Central memory CD8-positive, alpha-beta T cell (primary cell): ENCODE measurements around the gene IL18BP.

Source experiments
- ATAC-seq: fragments of 150-1000 bp; cut with Tn5 transposase; replicated peaks from 2 replicates; pipeline ENCODE4 v1.10.0; 2022; ENCODE audit warnings: mild to moderate bottlenecking, moderate FRiP score, moderate number of reproducible peaks; ENCODE audit not compliant: poor library complexity, severe bottlenecking; ENCODE audit errors: extremely low read depth
- DNase-seq, 2 donors: peaks; one replicate each; pipeline ENCODE4 v3.0.0; 2021; ENCODE audit warnings: low spot score in 2 of 2
- H3K27ac Mint-ChIP-seq: one replicate; pipeline ENCODE4 v1.8.0; 2022; ENCODE audit warnings: low read depth, mild to moderate bottlenecking, moderate library complexity, mixed read lengths
- H3K27me3 Mint-ChIP-seq: one replicate; pipeline ENCODE4 v1.8.0; 2022; ENCODE audit warnings: mixed read lengths
- H3K36me3 Mint-ChIP-seq: one replicate; pipeline ENCODE4 v1.8.0; 2022; ENCODE audit warnings: mild to moderate bottlenecking, moderate library complexity, mixed read lengths; ENCODE audit not compliant: insufficient read depth
- H3K4me1 Mint-ChIP-seq: one replicate; pipeline ENCODE4 v1.8.0; 2022; ENCODE audit warnings: mixed read lengths
- H3K4me3 Mint-ChIP-seq: one replicate; pipeline ENCODE4 v1.8.0; 2022; ENCODE audit warnings: mild to moderate bottlenecking, moderate library complexity, mixed read lengths
- H3K9me3 Mint-ChIP-seq: one replicate; pipeline ENCODE4 v1.8.0; 2022; ENCODE audit warnings: mixed read lengths

The IL18BP gene

DNA sequence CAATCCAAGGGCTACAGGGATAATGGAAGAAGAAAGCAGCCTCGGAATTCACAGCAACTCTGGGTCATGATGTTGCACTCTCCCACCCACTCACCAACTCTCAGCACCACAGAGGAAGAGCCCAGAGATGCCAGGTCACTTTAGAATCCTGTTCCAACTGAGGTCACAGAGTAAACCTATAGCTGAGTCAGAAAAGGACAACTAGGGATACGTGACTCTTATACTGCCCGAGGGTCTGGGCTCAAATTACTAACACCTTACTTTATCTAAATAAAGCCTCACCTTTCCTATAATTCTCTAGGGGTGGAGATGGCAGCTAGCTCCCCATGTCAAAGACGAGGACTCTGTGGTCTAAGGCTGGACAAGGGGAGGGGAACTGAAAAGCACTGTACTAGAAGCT is 24.6 kb downstream of the IL18BP start:
- no peak overlapping the region for H3K27ac Mint-ChIP-seq
- H3K36me3 Mint-ChIP-seq: peaks cover 61% of the 10 kb centered on the region
- no peak for ATAC-seq
- DNase-seq: no peak
- H3K9me3 Mint-ChIP-seq: no peaks in the 10 kb centered on the region
- peaks cover 30% of the 10 kb centered on the region for H3K4me1 Mint-ChIP-seq
- H3K4me3 Mint-ChIP-seq: no peak overlapping the region
- no peaks in the 10 kb centered on the region for H3K27me3 Mint-ChIP-seq

GRCh38 chr11:72024069-72024754 is 25.5 kb downstream of the IL18BP start:
- H3K27ac Mint-ChIP-seq: no peak overlapping the region
- no peaks in the 10 kb centered on the region for H3K27me3 Mint-ChIP-seq
- H3K4me3 Mint-ChIP-seq: no peak overlapping the region
- peaks cover 60% of the 10 kb centered on the region for H3K36me3 Mint-ChIP-seq
- no peaks in the 10 kb centered on the region for H3K9me3 Mint-ChIP-seq
- no peak for ATAC-seq
- peaks cover 38% of the 10 kb centered on the region for H3K4me1 Mint-ChIP-seq
- DNase-seq: no peak

DNA sequence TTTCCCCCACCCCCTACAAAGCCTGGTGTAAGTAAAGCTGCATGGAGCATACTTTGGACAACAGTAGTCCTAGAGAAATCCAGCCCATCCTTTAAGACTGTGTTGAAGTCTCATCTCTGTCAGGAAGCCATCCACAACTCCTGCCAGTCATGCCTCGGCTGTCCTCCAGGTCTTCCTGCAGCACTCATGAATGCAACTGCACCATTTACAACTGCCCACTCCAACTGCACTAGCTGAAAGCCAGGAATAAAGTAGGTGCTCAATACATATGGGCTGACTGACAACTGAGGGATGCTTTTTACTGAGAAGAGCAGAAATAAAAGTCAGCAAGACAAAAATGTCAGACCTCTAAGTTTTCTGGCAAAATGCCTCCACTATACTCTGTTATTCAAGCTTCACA is 27.4 kb downstream of the IL18BP start:
- no peak overlapping the region for H3K27ac Mint-ChIP-seq
- peaks cover 43% of the 10 kb centered on the region for H3K4me1 Mint-ChIP-seq
- no peak for DNase-seq
- ATAC-seq: no peak
- peaks cover 56% of the 10 kb centered on the region for H3K36me3 Mint-ChIP-seq
- H3K27me3 Mint-ChIP-seq: no peaks in the 10 kb centered on the region
- H3K4me3 Mint-ChIP-seq: no peak overlapping the region
- H3K9me3 Mint-ChIP-seq: no peaks in the 10 kb centered on the region

DNA sequence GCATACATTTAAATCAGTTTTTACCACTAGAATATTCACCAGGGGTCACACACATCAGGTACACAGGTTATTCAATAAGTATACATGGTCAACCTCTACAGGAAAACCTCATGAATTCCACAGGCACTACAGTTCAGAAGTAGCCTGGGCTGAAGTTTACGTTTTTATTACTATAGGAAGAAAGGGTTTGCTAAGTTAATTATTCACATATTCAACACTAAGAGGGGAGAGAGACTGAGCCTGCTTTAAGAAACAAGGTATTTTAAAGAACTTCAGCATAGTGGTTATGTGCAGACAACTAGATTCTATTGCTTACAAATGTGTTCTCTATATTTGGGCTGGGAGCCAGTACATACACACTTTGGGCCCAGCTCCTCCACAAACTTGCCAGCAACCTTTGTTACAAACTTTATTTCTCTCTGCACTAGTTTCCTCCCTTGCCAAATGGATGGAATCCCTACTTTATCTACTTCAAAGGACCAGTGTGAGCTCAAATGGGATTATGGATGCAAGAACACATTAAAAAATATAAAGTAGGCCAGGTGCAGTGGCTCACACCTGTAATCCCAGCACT is 31.9 kb downstream of the IL18BP start:
- no peak overlapping the region for H3K27ac Mint-ChIP-seq
- H3K4me1 Mint-ChIP-seq: peaks cover 41% of the 10 kb centered on the region
- no peak for ATAC-seq
- H3K36me3 Mint-ChIP-seq: peaks cover 56% of the 10 kb centered on the region
- H3K4me3 Mint-ChIP-seq: no peak overlapping the region
- no peaks in the 10 kb centered on the region for H3K27me3 Mint-ChIP-seq
- no peaks in the 10 kb centered on the region for H3K9me3 Mint-ChIP-seq
- DNase-seq: no peak

DNA sequence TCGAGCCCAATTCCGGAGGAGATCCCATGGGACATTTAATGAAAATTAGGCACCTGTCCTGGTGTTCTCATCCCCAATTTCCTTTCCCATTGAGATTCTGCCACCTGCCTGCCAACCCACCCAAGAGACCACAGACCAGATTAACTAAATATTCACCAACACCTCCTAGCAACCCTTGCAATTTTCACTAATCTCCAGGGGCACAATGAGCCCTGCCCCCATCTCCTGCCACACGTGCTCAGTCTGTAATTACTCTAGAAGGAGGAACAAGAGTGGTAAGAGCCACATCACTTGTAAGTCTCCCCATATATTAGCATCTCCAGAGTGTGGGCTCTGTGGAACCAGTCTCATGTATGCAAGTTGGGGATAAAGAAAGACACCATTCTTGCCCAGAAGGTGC is 38.0 kb downstream of the IL18BP start:
- ATAC-seq (no peak), DNase-seq (no peak)
- Mint-ChIP-seq H3K4me3 (no peak overlapping the region), H3K27ac (no peak overlapping the region), H3K4me1 (peaks cover 17% of the 10 kb centered on the region), H3K36me3 (peaks cover 32% of the 10 kb centered on the region), H3K27me3 (no peaks in the 10 kb centered on the region), H3K9me3 (no peaks in the 10 kb centered on the region)

DNA sequence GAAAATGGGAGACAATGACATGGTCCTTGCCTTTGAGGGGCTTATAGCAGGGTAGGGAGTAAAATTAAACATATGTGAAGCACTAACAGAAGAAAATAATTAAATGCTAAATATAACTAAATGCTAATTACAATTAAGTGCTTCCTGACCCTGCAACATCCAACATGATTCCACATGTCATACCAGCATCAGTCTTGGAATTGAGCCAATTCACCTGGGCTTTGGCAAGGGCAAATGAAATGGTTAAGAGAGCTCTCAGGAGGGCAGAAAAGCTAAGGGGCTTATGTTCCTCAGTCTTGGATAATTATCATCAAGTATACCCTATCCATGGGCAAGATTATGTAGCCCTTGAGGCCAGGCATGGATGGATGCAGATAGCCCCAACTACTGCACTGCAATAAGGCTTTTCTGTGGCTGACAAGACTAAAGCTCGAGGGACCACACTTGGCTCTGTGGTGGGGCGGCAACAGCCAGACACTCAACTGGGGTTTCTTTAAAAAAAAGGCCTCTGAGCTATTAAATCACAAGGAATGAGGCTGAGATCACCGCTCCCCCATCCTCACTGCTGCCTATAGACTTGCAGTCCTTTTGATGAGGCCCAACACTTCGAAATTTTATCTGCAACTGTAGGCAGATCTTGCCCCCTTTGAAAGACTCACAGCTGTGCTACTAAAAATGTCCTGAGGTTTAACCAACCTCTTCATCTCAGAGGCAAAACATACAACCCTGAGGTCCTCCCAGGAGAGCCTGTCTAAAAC is 39.0 kb downstream of the IL18BP start:
- Mint-ChIP-seq H3K4me3 (no peak overlapping the region), H3K36me3 (peaks cover 34% of the 10 kb centered on the region), H3K9me3 (no peaks in the 10 kb centered on the region), H3K27me3 (no peaks in the 10 kb centered on the region), H3K27ac (no peak overlapping the region), H3K4me1 (peaks cover 17% of the 10 kb centered on the region)
- ATAC-seq: no peak
- DNase-seq: no peak

DNA sequence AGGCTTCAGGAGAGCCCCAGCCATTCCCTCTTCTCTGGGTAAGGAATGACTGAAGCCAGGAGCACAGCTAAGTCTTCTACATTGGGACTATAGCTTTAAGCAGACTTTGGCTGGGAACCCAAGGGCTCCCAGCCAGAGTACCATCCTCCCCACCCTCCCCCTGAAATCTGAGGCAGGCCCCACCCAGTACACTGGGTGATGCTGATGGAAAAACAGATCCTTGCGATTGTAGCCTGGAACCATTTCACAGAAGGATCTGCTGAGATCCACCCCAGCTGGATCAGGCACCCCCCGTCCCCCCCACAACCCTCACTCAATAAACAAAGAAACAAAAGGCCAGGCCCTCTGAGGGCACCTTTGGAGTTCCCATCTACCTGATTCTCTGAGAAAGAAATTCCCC is 39.8 kb downstream of the IL18BP start:
- DNase-seq: no peak
- Mint-ChIP-seq H3K4me3 (no peak overlapping the region), H3K4me1 (peaks cover 17% of the 10 kb centered on the region), H3K9me3 (no peaks in the 10 kb centered on the region), H3K36me3 (peaks cover 27% of the 10 kb centered on the region), H3K27me3 (no peaks in the 10 kb centered on the region), H3K27ac (no peak overlapping the region)
- ATAC-seq: no peak

- Mint-ChIP-seq H3K4me3 (no peak overlapping the region), H3K27me3 (no peaks in the 10 kb centered on the region), H3K36me3 (peaks cover 22% of the 10 kb centered on the region), H3K4me1 (peaks cover 17% of the 10 kb centered on the region), H3K27ac (no peak overlapping the region), H3K9me3 (no peaks in the 10 kb centered on the region)
- ATAC-seq: no peak
- DNase-seq: no peak
Measured at GRCh38 chr11:72039031-72039855, 40.5 kb downstream of the IL18BP start.

- ATAC-seq: no peak
- H3K36me3 Mint-ChIP-seq: peaks cover 17% of the 10 kb centered on the region
- H3K27ac Mint-ChIP-seq: no peak overlapping the region
- H3K9me3 Mint-ChIP-seq: no peaks in the 10 kb centered on the region
- DNase-seq: no peak
- H3K4me3 Mint-ChIP-seq: no peak overlapping the region
- no peaks in the 10 kb centered on the region for H3K27me3 Mint-ChIP-seq
- H3K4me1 Mint-ChIP-seq: peaks cover 17% of the 10 kb centered on the region
Measured at GRCh38 chr11:72039856-72040401, 41.2 kb downstream of the IL18BP start.

DNA sequence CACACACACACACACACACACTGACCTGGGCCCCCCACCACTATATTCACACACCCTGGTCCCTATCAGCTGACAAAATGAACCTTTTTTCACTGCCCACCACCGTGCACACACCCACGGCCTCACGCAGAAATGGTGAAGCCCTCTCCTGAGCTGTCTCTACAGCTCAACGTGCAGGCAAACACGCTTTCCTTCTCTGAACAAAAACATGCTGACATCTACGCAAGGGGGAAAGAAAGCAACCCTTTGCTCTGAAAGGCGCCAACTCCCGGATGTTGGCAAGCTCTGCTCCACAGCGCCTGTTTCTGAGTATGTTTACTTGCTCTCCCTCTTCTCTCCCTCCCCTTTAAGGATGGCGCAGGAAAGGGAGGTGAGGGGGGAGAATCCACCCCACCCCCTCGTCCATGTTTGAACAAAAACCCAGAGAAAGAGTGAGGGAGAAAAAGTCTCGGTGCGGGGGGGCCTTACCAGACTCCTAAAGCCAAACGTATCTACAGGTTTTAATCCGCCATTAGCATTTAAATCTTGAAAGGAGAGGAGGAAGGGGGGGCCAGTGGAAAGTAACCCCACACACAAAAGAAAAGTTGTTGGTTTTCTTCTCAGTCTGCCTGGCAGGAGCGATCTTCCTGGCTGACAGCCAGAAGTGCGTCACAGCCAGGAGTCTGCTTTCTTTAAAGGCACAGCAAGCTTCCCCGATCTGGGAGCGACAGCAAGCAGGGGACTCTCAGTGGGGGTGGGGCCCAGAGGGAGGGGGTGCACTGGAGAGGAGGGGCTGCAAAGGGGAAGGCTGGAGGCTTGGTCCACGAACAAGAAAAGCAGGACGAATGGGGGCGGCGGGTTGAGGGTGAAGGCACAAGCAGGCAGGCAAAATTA is 42.0 kb downstream of the IL18BP start:
- Mint-ChIP-seq H3K4me1 (peaks cover 14% of the 10 kb centered on the region), H3K4me3 (no peak overlapping the region), H3K27ac (no peak overlapping the region), H3K9me3 (no peaks in the 10 kb centered on the region), H3K27me3 (no peaks in the 10 kb centered on the region), H3K36me3 (peaks cover 9% of the 10 kb centered on the region)
- peak; percentile 82 for ATAC-seq
- DNase-seq: peak; percentile 65 to 71

DNA sequence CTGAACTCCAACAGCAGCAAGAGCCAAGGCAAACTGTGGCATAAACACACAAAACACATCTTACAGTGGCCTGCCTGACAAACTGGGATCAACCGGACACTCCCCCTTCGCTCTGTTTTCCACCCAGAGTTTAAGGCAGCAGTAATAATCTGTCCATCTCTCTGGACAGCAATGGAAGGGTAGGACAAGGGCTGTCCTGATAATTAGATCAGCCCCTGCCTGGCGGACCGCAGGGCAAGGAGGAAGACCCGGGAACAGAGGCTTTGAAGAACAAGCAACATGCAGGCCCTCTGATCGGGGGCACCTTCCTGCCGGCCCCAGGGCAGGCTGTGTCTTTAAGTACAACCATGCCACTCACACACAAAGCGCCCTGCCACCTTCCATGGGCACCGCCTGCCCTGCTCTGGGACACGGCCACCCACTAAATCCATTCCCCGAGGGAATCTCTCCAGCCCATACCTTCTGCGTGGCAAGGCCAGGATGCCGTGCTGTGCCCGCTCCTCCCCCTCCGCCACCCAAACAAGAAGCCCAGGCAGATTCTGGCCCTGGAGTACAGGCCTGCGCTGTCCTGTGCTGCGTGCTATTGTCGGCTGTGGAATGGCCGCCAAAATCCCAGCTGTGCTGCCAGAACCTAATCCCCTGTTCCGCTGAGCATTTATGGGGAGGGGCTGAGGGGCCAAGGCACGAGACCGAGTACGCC is 42.8 kb downstream of the IL18BP start:
- DNase-seq (peak; percentile 17 to 27), ATAC-seq (peak; percentile 22)
- Mint-ChIP-seq H3K27me3 (no peaks in the 10 kb centered on the region), H3K27ac (no peak overlapping the region), H3K4me3 (no peak overlapping the region), H3K4me1 (peaks cover 6% of the 10 kb centered on the region), H3K36me3 (peaks cover 5% of the 10 kb centered on the region), H3K9me3 (no peaks in the 10 kb centered on the region)
